H1 (cell line): ENCODE measurements around the gene ZNF337. TPM values are rescaled to one million over a fixed set of nuclear protein-coding genes. Genes with fewer than 3 reads are reported as not detected.

Source experiments
- CTCF ChIA-PET: fragments of 300-600 bp; sonication (Branson Sonifier 250); formaldehyde crosslinking; loops from one replicate; lab custom pipeline; 2021; ENCODE audit not compliant: partially characterized antibody; lab: Charles Lee
- POLR2A ChIA-PET: fragments of 300-600 bp; sonication (Branson Sonifier 250); formaldehyde crosslinking; loops from one replicate; lab custom pipeline; 2021; ENCODE audit warnings: inconsistent platforms; ENCODE audit not compliant: partially characterized antibody; lab: Charles Lee
- DNase-seq, 2 experiments: peaks; one replicate each; pipeline versions ENCODE4 v3.0.0 to v3.0.0-alpha.2; 2010 to 2022; ENCODE audit warnings: low spot score in 2 of 2, low read depth in 1 of 2, mixed read lengths in 1 of 2
- FAIRE-seq: peaks from 2 replicates; lab custom pipeline; 2011; peaks lifted over from hg19 to GRCh38; lab: Jason Lieb, UNC
- H2AFZ ChIP-seq: 2 replicates; pipeline ENCODE4 v1.8.1; 2012; ENCODE audit warnings: low read length, inconsistent platforms
- H2AK5ac ChIP-seq: 2 replicates; pipeline ENCODE4 v1.6.1; 2013; ENCODE audit warnings: low read depth, low read length
- H2BK120ac ChIP-seq: replicated peaks from 2 replicates; pipeline ENCODE3; 2013; ENCODE audit warnings: low read depth, low read length, inconsistent platforms
- H2BK12ac ChIP-seq: 2 replicates; pipeline ENCODE4 v1.6.1; 2013; ENCODE audit warnings: low read depth, low read length
- H2BK15ac ChIP-seq: 2 replicates; pipeline ENCODE4 v1.6.1; 2013; ENCODE audit warnings: low read length
- H2BK20ac ChIP-seq: 2 replicates; pipeline ENCODE4 v1.6.1; 2013; ENCODE audit warnings: low read length
- H2BK5ac ChIP-seq: 2 replicates; pipeline ENCODE4 v1.6.1; 2013; ENCODE audit warnings: low read depth, low read length
- H3K14ac ChIP-seq: 2 replicates; pipeline ENCODE4 v1.6.1; 2013; ENCODE audit warnings: inconsistent platforms; ENCODE audit not compliant: insufficient read length
- H3K18ac ChIP-seq: 2 replicates; pipeline ENCODE4 v1.6.1; 2013; ENCODE audit warnings: low read length; ENCODE audit errors: extremely low read depth
- H3K23ac ChIP-seq: 2 replicates; pipeline ENCODE4 v1.6.1; 2013; ENCODE audit warnings: inconsistent platforms; ENCODE audit not compliant: insufficient read length
- H3K23me2 ChIP-seq: 2 replicates; pipeline ENCODE4 v1.6.1; 2013; ENCODE audit warnings: low read depth, low read length
- H3K27ac ChIP-seq: 2 replicates; pipeline ENCODE4 v1.6.1; 2011; ENCODE audit warnings: low read depth, low read length, inconsistent platforms
- H3K27me3 ChIP-seq, 4 experiments: replicated peaks in 1 of 4; 1 replicate in 1 of 4; 2 replicates in 3 of 4; pipeline versions ENCODE4 v1.6.1 to v1.8.1; 2011 to 2013; ENCODE audit warnings: low read length in 3 of 4, mild to moderate bottlenecking in 3 of 4, inconsistent platforms in 2 of 4, mixed read lengths in 2 of 4, moderate library complexity in 1 of 4; ENCODE audit not compliant: control insufficient read depth in 3 of 4, insufficient read depth in 3 of 4; ENCODE audit errors: extremely low read depth in 1 of 4
- H3K36me3 ChIP-seq, 4 experiments: 2 replicates each; pipeline versions ENCODE4 v1.6.1 to v1.8.1; 2011 to 2013; ENCODE audit warnings: mild to moderate bottlenecking in 4 of 4, low read length in 3 of 4, moderate library complexity in 2 of 4, control low read depth in 1 of 4, inconsistent platforms in 1 of 4; ENCODE audit not compliant: insufficient read depth in 4 of 4, control insufficient read depth in 2 of 4
- H3K4ac ChIP-seq: replicated peaks from 2 replicates; pipeline ENCODE3; 2013; ENCODE audit warnings: low read length, low read depth, mixed read lengths, inconsistent platforms; ENCODE audit not compliant: insufficient read length
- H3K4me1 ChIP-seq, 4 experiments: replicated peaks in 1 of 4; 1 replicate in 1 of 4; 2 replicates in 3 of 4; pipeline versions ENCODE4 v1.6.1 to v1.8.1; 2011 to 2013; ENCODE audit warnings: low read length in 3 of 4, inconsistent platforms in 2 of 4, mixed read lengths in 1 of 4; ENCODE audit not compliant: insufficient read depth in 4 of 4, control insufficient read depth in 3 of 4
- H3K4me2 ChIP-seq, 2 experiments: 2 replicates each; pipeline versions ENCODE4 v1.6.1 to v1.8.1; 2011 to 2013; ENCODE audit warnings: low read depth in 2 of 2, low read length in 2 of 2, control low read depth in 1 of 2, inconsistent platforms in 1 of 2, mild to moderate bottlenecking in 1 of 2; ENCODE audit not compliant: insufficient read depth in 1 of 2
- H3K4me3 ChIP-seq, 4 experiments: fragments of 200-600, 300-600 bp in 1 of 4; sonication (generic), shearing (Covaris generic), sonication (Bioruptor Twin) in 1 of 4; 2 replicates each; pipeline versions ENCODE4 v1.5.1 to v1.8.1; 2011 to 2016; ENCODE audit warnings: low read length in 4 of 4, low read depth in 3 of 4, control low read depth in 2 of 4, inconsistent platforms in 2 of 4, mild to moderate bottlenecking in 2 of 4, mixed read lengths in 1 of 4, moderate library complexity in 1 of 4; ENCODE audit not compliant: insufficient read depth in 2 of 4; ENCODE audit errors: extremely low read depth in 1 of 4
- H3K56ac ChIP-seq: replicated peaks from 2 replicates; pipeline ENCODE3; 2013; ENCODE audit warnings: low read depth, mild to moderate bottlenecking, mixed read lengths, low read length, inconsistent platforms; ENCODE audit not compliant: insufficient read length
- H3K79me1 ChIP-seq: 2 replicates; pipeline ENCODE4 v1.6.1; 2013; ENCODE audit warnings: low read depth, low read length, control low read depth
- H3K79me2 ChIP-seq, 2 experiments: 2 replicates each; pipeline versions ENCODE4 v1.6.1 to v1.8.1; 2012 to 2013; ENCODE audit warnings: low read length in 2 of 2, mild to moderate bottlenecking in 2 of 2, inconsistent platforms in 1 of 2; ENCODE audit not compliant: insufficient read depth in 2 of 2, control insufficient read depth in 1 of 2
- H3K9ac ChIP-seq, 4 experiments: replicated peaks in 1 of 4; 1 replicate in 1 of 4; 2 replicates in 3 of 4; pipeline versions ENCODE4 v1.6.1 to v1.8.1; 2011 to 2013; ENCODE audit warnings: low read depth in 3 of 4, low read length in 3 of 4, control low read depth in 2 of 4, mild to moderate bottlenecking in 2 of 4, moderate library complexity in 2 of 4, inconsistent platforms in 1 of 4; ENCODE audit errors: extremely low read depth in 1 of 4
- H3K9me3 ChIP-seq, 2 experiments: 2 replicates each; pipeline versions ENCODE4 v1.6.1 to v1.8.1; 2012 to 2013; ENCODE audit warnings: mild to moderate bottlenecking in 2 of 2, moderate library complexity in 2 of 2, control low read depth in 1 of 2, inconsistent platforms in 1 of 2, low read depth in 1 of 2, low read length in 1 of 2, mixed read lengths in 1 of 2; ENCODE audit not compliant: insufficient read depth in 2 of 2
- H4K20me1 ChIP-seq, 2 experiments: replicated peaks in 1 of 2; 2 replicates each; pipeline versions ENCODE3 to v1.8.1; 2011 to 2013; ENCODE audit warnings: inconsistent platforms in 2 of 2, low read length in 2 of 2, mild to moderate bottlenecking in 1 of 2; ENCODE audit not compliant: insufficient read depth in 2 of 2, control insufficient read depth in 1 of 2
- H4K5ac ChIP-seq: 2 replicates; pipeline ENCODE4 v1.6.1; 2013; ENCODE audit warnings: low read length, low read depth, mixed read lengths, inconsistent platforms; ENCODE audit not compliant: insufficient read length
- H4K8ac ChIP-seq: 2 replicates; pipeline ENCODE4 v1.8.0; 2013; ENCODE audit warnings: mild to moderate bottlenecking, moderate library complexity, low read length, inconsistent platforms; ENCODE audit not compliant: insufficient read depth; ENCODE audit errors: extremely low read depth
- H4K91ac ChIP-seq: replicated peaks from 2 replicates; pipeline ENCODE3; 2013; ENCODE audit warnings: low read length, mixed read lengths, inconsistent platforms; ENCODE audit not compliant: insufficient read length
- CTBP2 ChIP-seq: IDR thresholded peaks from 2 replicates; pipeline ENCODE4 v1.7.0; 2011; ENCODE audit warnings: borderline replicate concordance, mild to moderate bottlenecking, moderate library complexity, mixed read lengths, low read length; ENCODE audit not compliant: insufficient read depth, insufficient read length
- RFX5 ChIP-seq: IDR thresholded peaks from 2 replicates; pipeline ENCODE4 v1.6.1; 2011; ENCODE audit warnings: low read depth, low read length, improper control_type of control experiment, borderline replicate concordance
- WGBS, 2 experiments: shearing (Covaris generic) in 1 of 2; methylation state at CpG; one replicate each; pipeline versions ENCODE4 v1.1.6 to v1.1.7; 2013 to 2015; ENCODE audit warnings: low lambda C conversion rate in 2 of 2, mixed read lengths in 2 of 2, inconsistent platforms in 1 of 2, low coverage in 1 of 2, missing lambda C conversion rate in 1 of 2; ENCODE audit not compliant: insufficient replicate concordance in 2 of 2, insufficient coverage in 1 of 2, insufficient read length in 1 of 2; ENCODE audit errors: extremely low coverage in 1 of 2, missing lambda C conversion rate in 1 of 2; 5-methylcytosine and 5-hydroxymethylcytosine counted together
- polyA plus RNA-seq, 7 experiments: library from polyadenylated mRNA; depleted of rRNA in 3 of 7; stranded (reverse) in 5 of 7; unstranded in 2 of 7; fragments of >200 nt in 5 of 7; fragments of 200-250 nt in 2 of 7; gene quantifications; 1 replicate in 5 of 7; 2 replicates in 1 of 7; 4 replicates in 1 of 7; pipeline versions ENCODE4 v1.2.1 to v1.2.3, GENCODE V29; 2011 to 2013; ENCODE audit warnings: missing spikeins in 2 of 7, mixed read lengths in 2 of 7
- total RNA-seq: library from RNA; stranded (reverse); fragmentation: NEBNext Ultra II Directional; extraction: Animal tissue kit (Norgen Biotek cat#: 25700); gene quantifications from 2 replicates; pipeline ENCODE4 v1.2.1, GENCODE V29; 2021

The ZNF337 gene
- total and polyA plus RNA-seq, 2 of the 8 experiments (the other 6 are each of a cell fraction or from before 2014, with no cell fraction given) = 2.8 to 6.6 TPM

- H3K14ac ChIP-seq = no peak overlapping the region
- H3K79me1 ChIP-seq = no peaks in the 10 kb centered on the region; the same call in 1 of the 2 replicates
- H2BK120ac ChIP-seq = no peak overlapping the region
- no peak overlapping the region for H2AFZ ChIP-seq
- no peak overlapping the region for H3K23ac ChIP-seq
- no peak overlapping the region for H2AK5ac ChIP-seq
- H3K4me1 ChIP-seq = no peaks in the 10 kb centered on the region
- CTCF ChIA-PET = no interaction called here
- no peaks in the 10 kb centered on the region for H3K36me3 ChIP-seq
- H4K91ac ChIP-seq = no peak overlapping the region
- TF ChIP-seq CTBP2 = no peak
- no peak for TF ChIP-seq RFX5
- no peak overlapping the region for H2BK20ac ChIP-seq
- peaks cover 5 to 12% of the 10 kb centered on the region in 2 experiments; a peak in 3 of 4 replicates for H3K9me3 ChIP-seq
- H3K23me2 ChIP-seq = no peaks in the 10 kb centered on the region
- no peaks in the 10 kb centered on the region for H3K27me3 ChIP-seq
- H3K9ac ChIP-seq = no peak overlapping the region
- H2BK5ac ChIP-seq = no peak overlapping the region
- H3K4me3 ChIP-seq = no peak overlapping the region
- no peak overlapping the region for H4K5ac ChIP-seq
- H4K8ac ChIP-seq = no peak overlapping the region
- H3K4ac ChIP-seq = no peak overlapping the region
- no peak overlapping the region for H3K18ac ChIP-seq
- H2BK12ac ChIP-seq = no peak overlapping the region
- H4K20me1 ChIP-seq = no peaks in the 10 kb centered on the region
- H2BK15ac ChIP-seq = no peak overlapping the region
- no peak for FAIRE-seq
- no peak overlapping the region for H3K27ac ChIP-seq
- no peaks in the 10 kb centered on the region for H3K79me2 ChIP-seq
- POLR2A ChIA-PET = no interaction called here
- no peak overlapping the region for H3K4me2 ChIP-seq
- 94% methylated on average over 1 of the region's 1 CpG; no CpG with 5 or more reads in 1 of the 2 experiments for WGBS, 2 experiments
- DNase-seq = no peak
- H3K56ac ChIP-seq = no peak overlapping the region
These were observed 34.2 kb upstream of the ZNF337 start for GRCh38 chr20:25730862-25731261.
